HG02840 (cell line): ENCODE measurements around the gene NYNRIN.

Experiments used
- ATAC-seq: cut with Tn5 transposase; IDR thresholded peaks from one replicate; pipeline ENCODE4 v1.9.1; 2021; ENCODE audit warnings: mild to moderate bottlenecking, moderate library complexity, moderate number of reproducible peaks; ENCODE audit not compliant: unreplicated experiment, low FRiP score

NYNRIN gene

GRCh38 chr14:24429395-24430142 lies 30.8 kb downstream of the NYNRIN start, which contains the start of the genes CBLN3 and KHNYN:
Gene CBLN3 (minus strand): TSS chr14:24429668. CDS start chr14:24429054, 614 bp downstream.
Gene KHNYN (plus strand): TSS chr14:24429954. CDS start chr14:24430731, 777 bp downstream.
- peak; percentile 87 for ATAC-seq

- ATAC-seq, result peak; percentile 59
These were observed 31.4 kb downstream of the NYNRIN start for GRCh38 chr14:24430143-24430681.

GRCh38 chr14:24430682-24431568 lies 32.1 kb downstream of the NYNRIN start:
- no peak for ATAC-seq

- peak; percentile 45 for ATAC-seq
These were observed 32.9 kb downstream of the NYNRIN start for GRCh38 chr14:24431569-24432258.

- no peak for ATAC-seq
These were observed 33.7 kb downstream of the NYNRIN start for GRCh38 chr14:24432259-24433131.

- ATAC-seq, result no peak
These were observed 35.2 kb downstream of the NYNRIN start for GRCh38 chr14:24434036-24434435.

GRCh38 chr14:24434676-24435075 lies 35.9 kb downstream of the NYNRIN start:
- ATAC-seq, result no peak

- ATAC-seq, result no peak
These were observed 36.5 kb downstream of the NYNRIN start for GRCh38 chr14:24435192-24435810.

- ATAC-seq, result no peak
These were observed 37.2 kb downstream of the NYNRIN start for GRCh38 chr14:24435998-24436354.

GRCh38 chr14:24436355-24437019 lies 37.7 kb downstream of the NYNRIN start:
- ATAC-seq, result no peak

- ATAC-seq, result no peak
These were observed 38.4 kb downstream of the NYNRIN start for GRCh38 chr14:24437020-24437735.

- no peak for ATAC-seq
These were observed 38.9 kb downstream of the NYNRIN start for GRCh38 chr14:24437736-24438067.

GRCh38 chr14:24438223-24439097 lies 39.7 kb downstream of the NYNRIN start:
- no peak for ATAC-seq

- no peak for ATAC-seq
These were observed 40.5 kb downstream of the NYNRIN start for GRCh38 chr14:24439257-24439656.

- no peak for ATAC-seq
These were observed 41.2 kb downstream of the NYNRIN start for GRCh38 chr14:24439830-24440605.

- ATAC-seq, result no peak
These were observed 42.0 kb downstream of the NYNRIN start for GRCh38 chr14:24440606-24441399.
